GM19455 (cell line): ENCODE data around the gene CDC42SE2.
"Not testable (repeated sequence)": the region's sequence is repeated elsewhere in the genome, so short reads cannot be mapped to it uniquely, and the experiment has no call there.

Experiments used
- ATAC-seq: cut with Tn5 transposase; IDR thresholded peaks from one replicate; pipeline ENCODE4 v1.9.1; 2021; ENCODE audit not compliant: unreplicated experiment

CDC42SE2 gene

DNA sequence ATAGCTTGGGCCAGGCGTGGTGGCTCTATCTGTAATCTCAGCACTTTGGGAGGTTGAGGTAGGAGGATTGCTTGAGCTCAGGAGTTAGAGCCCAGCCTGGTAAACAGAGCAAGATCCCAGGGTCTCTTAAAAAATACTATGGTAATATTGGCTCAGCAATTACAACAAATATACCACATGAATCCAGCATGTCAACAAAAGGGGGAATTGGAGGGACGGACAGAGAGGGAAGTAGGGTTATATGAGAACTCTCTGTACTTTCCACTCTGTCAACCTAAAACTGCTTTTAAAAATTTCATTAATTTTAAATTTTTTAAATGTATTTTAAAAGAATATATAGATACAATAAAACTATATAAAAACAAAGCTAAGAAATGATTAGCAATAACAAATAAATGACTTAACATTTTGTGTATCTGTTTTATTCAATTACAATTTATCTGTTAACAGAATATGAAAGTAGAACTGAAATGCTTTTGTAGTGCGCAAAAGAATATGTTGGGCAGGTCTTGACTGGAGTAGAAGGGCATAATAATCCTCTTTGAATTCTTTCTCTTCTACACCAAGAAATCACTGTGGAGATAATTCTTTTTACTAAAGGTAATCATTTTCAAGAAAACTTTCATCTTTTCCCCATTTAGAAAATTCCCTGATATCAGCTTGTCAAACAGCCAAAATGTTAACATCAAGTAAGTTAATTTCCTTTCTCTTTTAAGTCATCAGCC is 12.9 kb upstream of the CDC42SE2 start:
- no peak for ATAC-seq

DNA sequence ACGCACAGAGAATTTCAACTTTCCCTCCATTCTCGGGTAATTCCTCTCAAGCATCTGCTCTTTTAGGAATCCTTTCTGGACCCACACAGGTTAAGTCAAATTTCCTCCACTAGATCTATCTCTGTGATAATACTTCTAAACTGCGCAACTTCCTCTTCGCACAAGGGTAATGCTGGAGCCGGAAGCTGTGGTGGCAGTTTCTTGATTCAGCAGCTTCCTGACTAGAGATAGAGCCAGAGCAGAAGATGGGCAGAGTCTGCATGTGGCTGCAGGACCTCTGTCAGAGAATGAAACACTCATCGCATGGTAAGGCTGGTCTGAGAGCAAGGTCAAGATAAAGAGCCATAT is 11.1 kb upstream of the CDC42SE2 start:
- peak; percentile 89 for ATAC-seq

DNA sequence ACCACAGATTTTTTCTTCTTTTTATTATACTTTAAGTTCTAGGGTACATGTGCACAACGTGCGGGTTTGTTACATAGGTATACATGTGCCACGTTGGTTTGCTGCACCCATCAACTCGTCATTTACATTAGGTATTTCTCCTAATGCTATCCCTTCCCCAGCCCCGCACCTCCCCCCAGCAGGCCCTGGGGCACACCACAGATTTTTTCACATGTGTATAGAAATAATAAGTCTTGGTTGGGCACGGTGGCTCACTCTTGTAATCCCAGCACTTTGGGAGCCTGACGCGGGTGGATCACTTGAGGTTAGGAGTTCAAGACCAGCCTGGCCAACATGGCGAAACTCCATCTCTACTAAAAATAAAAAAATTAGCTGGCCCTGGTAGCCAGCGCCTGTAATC is 9.8 kb upstream of the CDC42SE2 start:
- not testable (repeated sequence) for ATAC-seq

DNA sequence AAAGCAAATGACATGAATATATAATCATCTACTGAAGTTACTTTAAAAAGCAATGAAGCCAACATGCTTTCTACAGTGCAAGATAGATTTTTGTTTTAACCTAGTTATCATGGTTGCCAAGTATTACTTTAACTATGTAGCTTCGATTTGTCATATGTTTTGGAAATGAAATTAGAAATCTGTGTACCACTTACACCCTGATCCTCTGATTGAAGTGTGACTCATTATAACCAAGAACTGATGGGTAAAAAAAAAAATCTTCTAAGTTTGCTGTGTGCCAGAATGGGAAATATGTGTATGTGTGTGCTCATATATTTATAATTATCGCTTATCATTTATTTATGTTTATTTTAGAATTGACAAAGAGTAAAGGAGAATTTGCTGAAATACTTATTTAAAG is 9.1 kb upstream of the CDC42SE2 start:
- no peak for ATAC-seq

DNA sequence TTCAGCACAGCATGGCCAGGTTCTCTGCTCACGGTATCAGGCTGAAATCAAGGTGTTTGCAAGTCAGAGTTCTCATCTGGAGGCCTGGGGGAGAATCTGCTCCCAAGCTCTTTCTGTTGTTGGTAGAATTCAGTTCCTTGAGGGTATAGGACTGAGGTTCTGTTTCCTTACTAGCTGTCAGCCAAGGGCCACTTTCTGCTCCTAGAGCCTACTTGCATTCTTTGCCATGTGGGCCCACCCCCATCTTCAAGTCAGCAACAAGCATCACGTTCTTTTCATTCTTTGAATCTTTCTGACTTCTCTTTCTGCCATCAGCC is 7.4 kb upstream of the CDC42SE2 start:
- ATAC-seq = no peak

DNA sequence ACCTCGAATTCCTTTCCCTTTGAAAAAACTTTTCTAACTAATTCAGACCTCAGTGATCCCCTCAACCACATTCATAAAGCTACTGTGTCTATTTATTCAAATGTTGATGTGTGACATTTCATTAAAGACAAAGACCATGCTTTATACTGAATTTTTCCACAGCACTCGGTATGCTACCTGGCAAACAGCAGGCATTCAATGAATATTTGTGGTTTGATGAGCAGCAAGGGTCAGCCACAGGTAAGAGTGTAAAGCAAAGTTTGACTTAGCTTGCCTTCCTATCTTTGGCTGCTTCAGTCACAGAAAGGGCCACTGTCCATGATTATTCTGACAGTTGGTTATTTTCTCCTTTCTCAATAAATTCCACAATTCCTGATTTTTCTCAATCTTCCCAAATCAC is 5.1 kb upstream of the CDC42SE2 start:
- no peak for ATAC-seq

DNA sequence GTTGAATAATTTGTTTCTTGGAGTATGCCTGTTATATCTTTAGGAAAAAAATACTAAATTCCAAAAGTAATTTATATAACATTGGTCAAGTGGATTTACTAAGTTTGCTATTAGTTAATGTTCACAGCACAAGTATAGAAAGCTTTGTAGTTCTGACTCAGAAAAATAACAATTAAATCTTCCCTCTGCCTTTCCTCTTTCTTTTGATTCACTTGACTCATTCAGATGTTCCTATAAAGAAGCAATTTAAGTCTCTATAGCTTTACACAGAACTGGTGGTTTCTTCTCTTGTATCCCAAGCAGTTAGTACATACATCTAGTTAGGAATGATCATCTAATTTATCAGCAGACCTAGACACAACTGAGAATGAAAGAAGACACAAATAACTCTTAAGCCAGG is 4.5 kb upstream of the CDC42SE2 start:
- ATAC-seq = no peak

DNA sequence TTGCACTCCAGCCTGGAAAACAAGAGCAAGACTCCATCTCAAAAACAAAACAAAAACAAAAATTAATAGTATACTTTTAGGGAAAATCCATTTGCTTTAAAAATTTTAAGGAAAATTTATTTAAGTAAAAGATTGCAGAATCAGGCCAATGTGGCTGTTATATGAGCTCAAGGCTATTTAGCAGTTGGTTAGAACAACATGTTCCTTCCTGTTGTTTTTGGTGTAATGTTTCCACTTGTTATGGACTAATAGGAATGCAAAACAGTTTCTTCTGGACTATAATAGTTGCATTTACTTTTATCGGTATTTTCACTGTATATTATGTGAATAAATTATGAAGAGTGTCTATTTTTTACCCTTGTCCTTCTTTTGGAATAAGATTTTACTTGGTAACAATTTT is 3.0 kb upstream of the CDC42SE2 start:
- ATAC-seq = no peak

DNA sequence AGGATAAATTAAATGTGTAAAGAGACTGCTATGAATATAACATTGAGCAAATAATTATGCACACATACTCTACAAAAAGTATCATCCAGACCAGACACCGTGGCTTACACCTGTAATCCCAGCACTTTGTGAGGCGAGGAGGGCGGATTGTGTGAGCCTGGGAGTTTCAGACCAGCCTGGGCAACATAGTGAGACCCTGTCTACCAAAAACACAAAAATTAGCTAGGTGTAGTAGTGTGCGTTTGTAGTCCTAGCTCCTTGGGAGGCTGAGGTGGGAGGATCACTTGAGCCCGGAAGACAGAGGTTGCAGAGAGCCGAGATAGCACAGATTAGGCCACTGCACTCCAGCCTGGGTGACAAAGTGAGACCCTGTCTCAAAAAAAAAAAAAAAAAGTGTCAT is 2.4 kb upstream of the CDC42SE2 start:
- ATAC-seq = no peak

DNA sequence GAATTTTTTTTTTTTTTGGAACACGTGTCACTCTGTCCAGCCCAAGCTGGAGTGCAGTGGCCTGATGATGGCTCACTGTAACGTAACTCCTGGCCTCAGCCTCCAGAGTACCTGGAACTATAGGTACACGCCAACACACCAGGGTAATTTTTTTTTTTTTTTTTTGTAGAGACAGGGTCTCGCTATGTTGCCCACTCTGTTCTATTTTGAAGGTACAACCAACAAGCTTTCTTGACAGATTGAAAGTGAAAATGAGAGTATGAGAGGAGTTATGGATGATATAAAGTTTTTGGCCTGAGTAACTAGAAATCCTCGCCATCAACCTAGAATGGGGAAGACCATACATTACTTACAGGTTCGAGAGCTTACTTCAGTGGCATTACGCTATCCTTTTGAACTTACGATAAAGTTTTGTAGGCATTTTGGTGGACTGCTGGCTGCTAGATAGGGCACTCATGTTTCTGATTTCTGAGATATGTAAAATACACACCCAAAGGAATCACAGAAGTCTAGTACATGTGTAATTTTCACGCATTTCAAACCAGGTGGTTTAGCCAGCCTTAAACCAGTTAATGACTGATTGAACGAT is 806 bp upstream of the CDC42SE2 start:
- peak; percentile 11 for ATAC-seq

DNA sequence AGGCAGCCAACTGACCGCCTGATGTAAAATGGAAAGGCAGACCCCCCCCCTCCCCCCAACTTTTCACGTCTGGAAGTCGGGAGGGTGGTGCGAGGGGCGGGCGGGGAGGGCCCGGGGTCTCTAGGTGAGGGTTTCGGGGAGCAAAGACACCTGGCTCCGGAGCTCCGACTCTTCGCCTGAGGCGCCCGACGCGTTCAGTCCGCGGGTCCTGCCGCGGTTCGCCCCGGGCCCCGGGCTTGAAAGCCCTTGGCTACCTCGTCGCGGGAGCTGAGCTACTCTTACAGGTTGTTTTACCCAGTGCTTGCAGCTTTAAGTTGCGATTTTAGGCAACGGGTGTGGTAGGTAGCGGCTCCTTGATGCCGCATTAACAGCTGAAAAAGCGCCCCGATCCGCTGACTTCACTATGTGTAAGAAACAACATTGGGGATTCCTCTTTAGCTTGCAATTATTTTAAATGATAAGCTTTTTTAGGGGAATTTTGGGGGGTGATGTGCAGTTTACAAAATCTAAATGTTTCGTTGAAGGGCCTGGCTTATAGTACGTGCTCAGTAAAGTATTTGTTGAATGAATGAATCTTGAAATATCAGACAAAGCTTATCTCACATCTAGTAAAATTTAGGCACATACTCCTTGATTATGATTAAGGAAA is 722 bp downstream of the CDC42SE2 start:
- ATAC-seq = peak; percentile 12

DNA sequence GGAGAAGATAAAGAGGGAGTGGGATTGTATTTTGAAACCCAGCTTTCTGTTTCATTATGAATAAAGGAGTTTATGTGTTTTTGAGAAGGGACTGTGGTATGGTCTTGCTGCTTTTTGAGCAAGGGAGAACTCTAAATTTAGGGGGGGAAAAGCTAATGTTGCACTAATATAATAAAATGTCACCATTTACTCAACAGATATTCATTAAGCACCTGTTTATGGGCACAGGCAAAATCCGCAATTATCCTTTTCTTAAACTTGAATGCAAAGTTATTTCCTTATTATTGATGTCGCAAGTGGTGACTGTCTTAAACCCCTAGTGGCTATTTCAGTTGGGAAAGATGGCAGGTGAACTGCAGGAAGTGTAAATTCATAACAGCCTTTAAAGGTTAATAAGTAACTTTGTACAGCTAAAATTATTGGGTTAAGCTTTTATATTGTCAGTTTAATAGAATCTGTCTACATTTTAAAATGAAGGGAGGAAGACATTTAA is 1.5 kb downstream of the CDC42SE2 start:
- ATAC-seq = peak; percentile 24

DNA sequence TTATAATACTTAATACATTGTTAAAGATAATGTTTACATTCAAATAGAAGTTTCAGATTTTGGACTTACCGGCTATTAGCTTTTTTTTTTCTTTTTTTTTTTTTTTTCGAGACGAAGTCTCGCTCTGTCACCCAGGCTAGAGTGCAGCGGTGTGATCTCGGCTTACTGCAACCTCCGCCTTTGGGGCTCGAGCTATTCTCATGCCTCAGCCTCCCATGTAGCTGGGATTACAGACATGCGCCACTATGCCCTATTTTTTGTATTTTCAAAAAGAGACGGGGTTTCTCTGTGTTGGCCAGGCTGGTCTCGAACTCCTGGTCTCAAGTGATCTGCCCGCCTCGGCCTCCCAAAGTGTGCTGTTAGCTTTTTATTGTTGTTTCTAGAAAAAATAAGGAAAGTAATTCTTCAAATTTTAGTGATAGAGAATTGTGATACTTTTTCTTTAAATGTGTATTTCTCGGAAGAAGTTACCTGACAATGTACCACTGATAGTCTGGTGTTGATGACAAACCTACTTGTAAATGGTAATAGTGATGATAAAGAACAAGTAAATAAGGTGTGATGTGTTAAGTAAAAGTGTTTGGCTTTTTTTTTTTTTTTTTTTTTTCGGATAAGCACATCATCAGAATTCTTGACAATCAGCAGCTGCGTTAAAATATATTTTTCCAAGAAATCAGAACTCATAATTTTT is 2.7 kb downstream of the CDC42SE2 start:
- ATAC-seq = no peak

DNA sequence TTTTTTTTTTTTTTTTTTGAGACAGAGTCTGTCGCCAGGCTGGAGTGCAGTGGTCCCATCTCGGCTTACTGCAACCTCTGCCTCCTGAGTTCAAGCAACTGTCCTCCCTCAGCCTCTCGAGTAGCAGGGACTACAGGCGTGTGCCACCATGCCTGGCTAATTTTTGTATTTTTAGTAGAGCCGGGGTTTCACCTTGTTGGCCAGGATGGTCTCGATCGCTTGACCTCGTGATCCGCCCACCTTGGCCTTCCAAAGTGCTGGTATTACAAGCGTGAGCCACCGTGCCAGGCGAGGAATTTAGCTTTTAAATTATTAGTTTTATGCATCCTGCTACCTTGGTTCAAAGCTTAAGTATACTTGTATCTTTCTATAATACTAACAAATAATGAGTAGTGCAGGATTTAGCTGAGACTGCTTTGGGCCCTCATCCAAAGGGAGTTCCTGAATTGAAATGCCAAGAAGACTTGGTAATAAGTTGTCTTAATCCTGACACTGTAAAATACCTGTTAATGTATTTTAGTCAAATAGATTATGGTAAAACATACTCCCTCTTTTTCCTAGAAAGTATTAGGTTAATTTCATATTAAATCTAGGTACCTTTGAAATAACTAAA is 5.0 kb downstream of the CDC42SE2 start:
- no peak for ATAC-seq

DNA sequence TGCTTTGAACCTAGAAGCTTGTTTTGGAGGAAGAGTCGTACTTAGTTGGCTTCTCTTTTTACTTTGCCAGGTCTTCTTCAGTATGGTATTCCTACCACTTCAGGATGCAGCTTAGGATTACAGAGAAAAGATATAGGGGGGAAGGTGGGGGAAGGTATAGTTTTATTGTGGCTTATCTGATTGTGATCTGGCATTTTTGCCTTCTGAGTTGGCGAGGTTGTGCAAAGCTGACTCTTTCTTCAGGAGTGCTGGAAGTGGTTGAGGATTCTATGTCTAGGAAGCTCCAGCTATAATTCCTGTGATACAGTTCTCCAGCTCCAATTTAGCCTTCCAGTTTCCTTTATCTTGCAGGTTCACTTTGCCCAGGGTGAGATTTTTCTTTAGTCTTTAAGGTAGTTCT is 7.0 kb downstream of the CDC42SE2 start:
- ATAC-seq = no peak

DNA sequence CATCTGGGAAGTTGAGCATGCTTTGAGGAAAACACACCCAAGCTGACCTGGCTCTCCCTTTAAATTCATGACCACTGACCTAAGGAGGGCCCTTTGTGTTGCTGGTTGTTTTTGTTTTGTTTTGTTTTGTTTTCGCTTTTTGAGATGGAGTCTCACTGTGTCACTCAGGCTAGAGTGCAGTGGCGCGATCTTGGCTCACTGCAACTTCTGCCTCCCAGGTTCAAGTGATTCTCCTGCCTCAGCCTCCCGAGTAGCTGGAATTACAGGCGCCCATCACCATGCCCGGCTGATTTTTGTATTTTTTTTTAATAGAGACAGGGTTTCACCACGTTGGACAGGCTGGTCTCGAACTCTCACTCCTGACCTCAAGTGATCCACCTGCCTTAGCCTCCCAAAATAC is 8.0 kb downstream of the CDC42SE2 start:
- peak; percentile 27 for ATAC-seq

DNA sequence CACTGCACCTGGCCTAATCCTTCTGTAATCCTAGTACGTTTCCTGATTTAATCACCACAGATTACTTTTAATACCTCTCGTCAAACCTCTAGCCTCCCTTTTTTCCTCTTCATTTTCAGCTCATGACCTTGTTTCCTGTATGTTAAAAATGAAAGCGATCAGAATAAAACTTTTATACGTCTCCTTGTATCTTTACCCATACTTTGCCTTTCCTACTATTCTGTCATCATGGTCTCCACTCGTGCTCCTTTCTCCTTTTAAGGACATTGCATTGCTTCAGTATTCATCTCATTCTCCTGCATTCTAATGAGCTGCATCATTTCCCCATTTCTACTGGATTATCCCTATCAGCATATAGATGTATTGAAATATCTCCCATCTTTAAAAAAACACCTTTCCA is 8.5 kb downstream of the CDC42SE2 start:
- ATAC-seq = no peak

DNA sequence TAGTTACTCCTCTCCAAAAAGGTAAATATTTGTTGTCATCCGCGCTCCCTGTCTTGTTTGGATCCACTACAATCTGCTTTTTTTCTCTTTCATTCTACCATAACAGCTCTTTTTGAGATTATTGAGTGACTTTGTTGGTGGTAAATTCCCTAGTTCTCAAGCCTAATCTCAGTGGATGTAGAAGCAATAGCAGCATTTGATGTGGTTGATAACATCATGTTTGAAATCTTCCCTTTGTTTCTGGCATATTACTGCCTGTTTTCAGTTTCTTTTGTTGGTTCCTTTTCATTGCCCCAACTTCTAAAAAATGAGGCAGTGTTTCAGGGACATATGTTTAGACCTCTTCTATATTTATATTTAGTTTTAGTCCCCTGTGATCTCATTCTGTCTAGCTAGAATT is 8.9 kb downstream of the CDC42SE2 start:
- ATAC-seq = no peak

DNA sequence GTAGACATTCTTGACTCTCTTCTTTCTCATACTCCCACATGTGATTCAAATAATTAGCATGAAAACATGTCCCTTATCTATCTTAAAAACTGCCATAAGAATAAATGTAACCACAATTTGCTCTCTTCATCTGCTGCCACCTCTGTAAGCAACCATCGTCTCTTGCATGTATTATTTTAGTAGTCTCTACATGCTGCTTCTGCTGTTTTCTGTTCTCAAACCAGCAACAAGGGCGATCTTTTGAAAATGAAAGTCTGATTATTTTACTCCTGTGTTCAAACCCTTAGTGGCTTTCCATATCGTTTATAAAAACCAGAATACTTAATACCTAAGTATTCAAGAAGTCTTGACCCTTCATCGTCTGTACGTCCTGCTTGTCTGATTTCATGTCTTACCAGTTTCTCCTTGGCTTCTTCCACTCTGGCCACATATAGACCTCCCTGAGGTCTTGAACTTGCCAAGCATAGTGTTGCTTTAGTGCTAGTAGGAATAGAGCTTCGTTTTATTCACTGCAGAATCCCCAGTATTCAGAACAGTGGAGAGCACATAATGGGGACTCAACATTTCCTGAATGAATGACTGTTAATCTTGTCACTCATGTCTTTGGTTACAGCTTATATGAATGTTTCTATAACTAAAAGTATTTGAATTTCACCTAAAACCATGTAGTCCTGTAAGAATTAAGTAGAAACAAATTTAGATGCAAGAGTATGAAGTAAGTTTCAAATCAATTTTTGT is 10.6 kb downstream of the CDC42SE2 start:
- ATAC-seq = peak; percentile 36

DNA sequence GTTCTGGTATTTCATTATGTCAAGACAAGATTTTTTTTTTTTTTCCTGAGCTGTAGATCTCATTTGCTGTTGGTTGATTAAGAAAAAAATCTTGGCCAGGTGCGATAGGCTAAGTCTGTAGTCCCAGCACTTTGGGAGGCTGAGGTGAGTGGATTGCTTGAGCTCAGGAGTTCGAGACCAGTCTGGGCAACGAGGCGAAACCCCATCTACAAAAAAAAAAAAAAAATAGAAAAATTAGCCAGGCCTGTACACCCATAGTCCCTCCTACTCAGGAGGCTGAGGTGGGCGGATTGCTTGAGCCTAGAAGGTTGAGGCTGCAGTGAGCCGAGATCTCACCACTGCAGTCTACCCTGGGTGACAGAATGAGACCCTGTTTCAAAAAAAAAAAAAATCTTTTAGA is 12.2 kb downstream of the CDC42SE2 start:
- ATAC-seq = no peak

DNA sequence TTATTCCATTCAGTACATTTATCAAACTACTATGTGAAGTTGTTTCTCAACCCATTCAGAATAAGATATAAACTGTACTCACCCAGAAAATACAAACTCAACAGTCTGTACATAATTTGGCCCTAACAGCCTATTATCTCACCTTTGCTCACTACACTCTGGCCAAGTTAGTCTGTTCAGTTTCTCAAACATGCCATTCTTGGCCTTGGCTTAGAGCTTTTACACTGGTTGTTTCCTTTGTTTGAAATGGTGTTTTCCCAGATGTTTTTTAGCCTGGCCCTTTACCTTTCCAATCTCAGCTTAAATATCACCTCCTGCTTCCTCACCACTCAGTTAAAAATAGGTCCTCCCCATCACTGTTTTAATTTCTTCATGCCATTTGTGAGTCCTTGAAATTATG is 13.6 kb downstream of the CDC42SE2 start:
- no peak for ATAC-seq
